HG03039 (cell line): Measurements from ENCODE around the gene IL31.

Source experiments
- ATAC-seq: cut with Tn5 transposase; IDR thresholded peaks from one replicate; pipeline ENCODE4 v1.9.1; 2021; ENCODE audit warnings: mild to moderate bottlenecking, moderate library complexity; ENCODE audit not compliant: unreplicated experiment

IL31 gene

DNA sequence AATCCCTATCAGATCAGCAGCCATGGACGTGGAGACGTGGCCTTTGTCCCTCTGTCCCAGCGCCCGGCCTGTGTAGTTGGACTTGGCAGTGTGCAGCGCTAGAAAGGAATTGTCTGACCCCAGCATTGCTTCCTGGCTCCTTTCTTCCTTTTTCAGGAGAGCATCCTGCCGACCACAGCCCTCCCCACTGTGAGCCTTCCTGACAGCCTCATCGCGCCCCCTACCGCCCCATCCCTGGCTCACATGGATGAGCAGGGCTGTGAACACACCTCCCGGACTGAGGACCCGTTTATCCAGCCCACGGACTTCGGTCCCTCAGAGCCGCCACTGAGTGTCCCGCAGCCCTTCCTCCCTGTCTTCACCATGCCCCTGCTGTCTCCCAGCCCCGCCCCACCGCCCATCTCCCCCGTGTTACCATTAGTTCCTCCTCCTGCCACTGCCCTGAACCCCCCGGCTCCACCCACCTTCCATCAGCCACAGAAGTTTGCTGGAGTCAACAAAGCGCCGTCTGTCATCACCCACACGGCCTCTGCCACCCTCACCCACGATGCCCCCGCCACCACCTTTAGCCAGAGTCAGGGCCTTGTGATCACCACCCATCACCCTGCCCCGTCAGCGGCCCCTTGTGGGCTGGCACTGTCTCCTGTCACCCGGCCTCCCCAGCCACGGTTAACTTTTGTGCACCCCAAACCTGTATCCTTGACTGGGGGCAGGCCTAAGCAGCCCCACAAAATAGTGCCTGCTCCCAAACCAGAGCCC is 40.6 kb downstream of the IL31 start:
- no peak for ATAC-seq

DNA sequence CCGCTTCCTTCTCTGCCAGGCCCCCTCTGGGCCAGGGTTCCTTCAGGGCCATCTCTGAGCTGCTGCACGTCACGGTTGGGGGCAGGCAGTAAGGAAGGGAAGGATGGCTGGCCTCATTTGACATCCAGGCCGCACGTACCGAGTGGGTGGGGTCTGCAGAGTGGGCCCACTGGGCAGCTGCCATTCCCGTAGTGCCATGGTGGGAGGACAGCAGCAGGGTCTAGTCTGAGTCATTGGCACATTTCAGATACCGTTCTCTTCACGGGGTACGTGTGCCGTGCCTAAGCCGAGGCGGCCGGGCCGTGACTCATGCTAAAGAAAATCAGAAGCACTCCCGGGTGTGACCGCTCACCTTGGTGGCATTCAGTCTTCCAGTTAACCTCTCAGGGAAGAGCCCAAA is 43.9 kb downstream of the IL31 start:
- ATAC-seq: no peak

DNA sequence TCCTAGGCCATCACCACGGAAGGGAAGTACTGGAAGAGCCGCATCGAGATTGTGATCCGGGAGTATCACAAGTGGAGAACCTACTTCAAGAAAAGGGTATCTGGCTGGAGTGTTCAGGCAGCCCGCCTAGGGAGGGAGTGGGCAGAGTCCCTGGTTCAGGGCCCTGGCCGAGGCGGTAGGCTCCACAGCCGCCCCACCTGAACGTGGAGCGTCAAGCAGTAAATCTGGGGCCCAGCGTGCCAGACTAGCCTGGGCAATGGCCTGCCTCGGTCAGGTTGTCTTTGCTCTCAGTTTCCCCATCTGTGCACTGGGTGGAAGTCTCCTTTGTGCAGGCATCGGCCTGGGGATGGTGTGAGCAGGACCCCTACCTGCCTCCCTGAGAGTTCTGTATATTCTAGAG is 44.9 kb downstream of the IL31 start:
- no peak for ATAC-seq

DNA sequence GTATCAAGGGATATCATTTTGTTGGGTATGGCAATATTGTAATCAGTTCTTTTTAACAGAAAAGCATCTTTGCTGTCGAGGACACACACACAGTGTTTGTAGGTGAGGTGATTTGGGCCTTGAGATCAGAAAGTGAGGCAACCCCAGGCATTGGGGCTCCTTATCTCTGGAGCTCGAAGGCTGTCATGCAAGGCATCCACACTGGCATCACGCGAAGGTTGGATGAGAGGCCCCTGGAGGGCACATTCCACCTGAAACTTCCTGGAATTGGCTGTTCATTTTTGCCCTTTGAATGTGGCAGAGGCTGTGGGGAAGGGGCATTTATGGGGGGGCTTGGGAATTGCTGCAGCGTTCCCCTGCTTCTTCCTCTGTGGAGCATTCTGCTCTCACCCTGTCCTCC is 45.5 kb downstream of the IL31 start:
- ATAC-seq: no peak

DNA sequence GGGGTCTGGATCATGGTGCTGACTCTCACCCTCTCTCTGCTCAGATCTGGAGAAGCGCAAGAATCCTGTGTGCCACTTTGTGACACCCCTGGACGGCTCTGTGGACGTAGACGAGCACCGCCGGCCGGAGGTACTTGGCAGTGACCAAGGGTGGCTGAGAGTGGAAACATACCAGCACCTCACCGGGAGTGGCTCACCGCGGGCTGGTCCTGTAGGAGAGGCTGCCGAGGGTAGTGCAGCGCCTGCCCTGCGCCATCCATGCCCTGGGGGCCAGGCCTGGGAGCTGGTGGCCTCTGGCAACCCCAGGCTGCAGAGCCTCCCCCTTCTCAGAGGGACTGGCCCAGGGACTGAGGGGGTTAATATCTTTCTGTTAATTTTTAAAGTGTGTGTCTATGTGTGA is 46.2 kb downstream of the IL31 start:
- ATAC-seq: no peak

DNA sequence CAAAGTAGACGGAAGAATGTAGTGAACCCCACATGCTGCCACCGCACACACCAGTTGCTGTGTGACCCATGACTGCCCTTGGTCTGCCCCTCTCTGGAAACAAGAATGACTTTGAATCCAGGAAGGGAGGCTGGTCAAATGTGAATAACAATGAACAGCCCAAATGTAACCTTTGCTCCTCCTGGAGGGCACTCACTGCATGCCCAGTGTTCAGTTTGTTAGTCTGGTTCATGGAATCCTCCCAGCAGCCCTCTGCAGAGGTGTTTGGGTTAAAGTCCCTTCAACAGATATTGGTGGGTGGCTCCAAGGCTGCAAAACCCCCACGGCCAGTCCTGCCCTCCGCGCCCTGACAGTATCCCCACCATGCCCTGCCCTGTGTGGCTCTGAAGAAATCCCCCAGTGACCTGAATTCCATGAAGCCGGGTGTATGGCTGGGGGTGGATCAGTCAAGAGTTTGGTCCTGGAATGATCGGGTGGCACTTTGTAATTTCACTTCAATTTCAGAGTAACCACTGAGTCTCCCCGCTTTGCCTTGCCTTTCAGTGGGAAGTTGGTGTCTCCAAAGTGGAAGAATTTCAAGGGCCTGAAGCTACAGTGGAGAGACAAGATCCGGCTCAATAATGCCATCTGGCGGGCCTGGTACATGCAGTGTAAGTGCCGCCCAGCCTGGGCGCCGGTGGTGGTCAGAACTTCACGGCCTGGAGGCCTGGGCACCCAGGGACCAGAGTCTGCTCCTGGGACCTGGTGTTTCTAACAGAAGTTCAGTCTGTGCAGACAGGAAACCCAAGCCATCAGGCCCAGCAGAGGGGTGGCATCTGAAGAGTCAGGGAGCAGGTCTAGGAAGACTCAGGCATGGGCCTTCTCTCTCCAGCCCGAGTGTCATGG is 47.1 kb downstream of the IL31 start:
- no peak for ATAC-seq

DNA sequence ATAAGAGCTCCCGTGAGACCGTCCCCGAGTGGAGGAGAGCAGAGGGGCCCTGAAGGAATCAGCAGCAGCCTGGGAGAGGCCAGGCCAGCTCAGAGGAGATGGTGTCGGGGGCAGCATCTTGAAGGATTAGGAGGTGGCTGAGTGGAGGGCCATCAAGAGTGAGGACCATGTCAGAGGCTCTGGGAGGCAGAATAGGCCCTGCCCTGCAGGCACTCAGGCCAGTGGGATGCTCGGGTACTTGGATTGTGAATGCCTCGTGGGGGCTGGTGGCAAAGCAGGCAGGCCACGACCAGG is 47.7 kb downstream of the IL31 start:
- no peak for ATAC-seq

DNA sequence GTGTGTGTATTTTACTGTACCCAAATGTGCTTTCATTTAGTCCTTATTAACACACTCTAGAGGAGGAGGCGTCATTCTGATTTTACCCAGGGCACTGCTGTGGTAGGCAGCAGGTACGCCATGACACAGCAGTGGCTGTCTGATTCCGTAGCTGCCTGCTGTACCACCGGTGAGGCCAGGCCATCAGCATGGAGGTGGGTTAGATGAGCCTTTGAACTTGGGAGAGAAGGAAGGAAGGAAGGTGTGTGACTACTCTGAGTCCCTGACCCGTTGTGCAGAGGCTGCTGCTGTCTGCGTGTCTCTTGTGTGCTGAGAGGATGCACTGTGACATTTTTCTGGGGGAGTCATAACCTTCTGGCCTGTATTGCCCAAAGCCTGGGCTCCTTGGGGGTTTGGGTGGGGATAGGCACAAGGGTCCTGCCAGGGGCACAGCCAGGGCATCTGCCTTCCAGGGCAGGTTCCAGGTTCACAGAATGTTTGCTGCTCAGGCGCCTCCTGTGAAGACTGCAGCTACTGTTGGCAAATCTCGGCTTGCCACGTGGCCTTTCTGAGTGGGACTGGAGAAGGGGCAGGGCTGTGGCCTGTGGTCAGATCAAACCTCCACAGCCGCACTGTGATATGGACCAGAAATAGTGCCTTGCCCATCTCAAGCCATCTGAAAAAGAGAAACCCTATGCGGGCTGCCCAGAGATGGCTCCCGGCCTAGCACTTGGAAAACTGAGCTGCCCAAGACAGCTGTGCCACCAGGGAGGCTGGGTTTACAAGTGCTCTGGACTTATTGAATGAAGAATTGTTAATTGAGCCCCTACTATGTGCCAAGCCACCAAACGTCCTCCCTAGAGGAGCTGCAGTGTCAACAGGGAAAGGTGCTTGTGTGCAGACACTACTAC is 48.3 kb downstream of the IL31 start:
- no peak for ATAC-seq

DNA sequence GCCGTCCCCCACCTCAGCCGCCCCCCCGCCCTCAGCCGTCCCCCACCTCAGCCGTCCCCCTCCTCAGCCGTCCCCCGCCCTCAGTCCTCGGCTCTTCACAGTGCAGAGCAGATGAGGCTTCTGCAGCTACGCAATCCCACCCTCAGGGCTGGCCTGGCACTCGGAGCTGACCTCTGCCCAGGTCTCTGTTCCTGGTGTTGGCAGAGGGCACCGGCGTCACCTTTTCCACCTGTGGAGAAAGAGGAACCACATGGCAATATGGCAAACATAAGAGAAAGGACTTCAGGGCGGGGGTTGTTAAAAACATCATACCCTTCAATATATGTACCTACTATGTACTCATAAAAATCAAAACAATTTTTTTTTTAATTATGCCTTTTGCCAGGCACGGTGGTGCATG is 49.7 kb downstream of the IL31 start:
- ATAC-seq: no peak

DNA sequence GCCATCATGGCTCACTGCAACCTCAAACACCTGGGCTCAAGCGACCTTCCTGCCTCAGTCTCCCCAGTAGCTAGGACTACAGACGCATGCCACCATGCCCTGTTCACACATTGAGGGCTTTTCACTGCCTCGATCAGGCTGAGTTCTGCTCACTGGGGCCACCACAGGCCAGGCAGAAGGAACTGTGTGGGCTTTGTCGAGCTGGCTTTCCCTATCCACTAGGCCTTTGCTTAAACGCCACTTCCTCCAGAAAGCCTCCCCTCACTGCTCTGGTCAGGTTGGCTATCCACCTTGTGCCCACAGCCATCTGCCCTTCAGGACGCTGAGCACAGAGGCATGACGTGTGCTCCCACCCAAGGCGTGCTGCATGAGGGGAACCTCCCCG is 50.3 kb downstream of the IL31 start:
- no peak for ATAC-seq

DNA sequence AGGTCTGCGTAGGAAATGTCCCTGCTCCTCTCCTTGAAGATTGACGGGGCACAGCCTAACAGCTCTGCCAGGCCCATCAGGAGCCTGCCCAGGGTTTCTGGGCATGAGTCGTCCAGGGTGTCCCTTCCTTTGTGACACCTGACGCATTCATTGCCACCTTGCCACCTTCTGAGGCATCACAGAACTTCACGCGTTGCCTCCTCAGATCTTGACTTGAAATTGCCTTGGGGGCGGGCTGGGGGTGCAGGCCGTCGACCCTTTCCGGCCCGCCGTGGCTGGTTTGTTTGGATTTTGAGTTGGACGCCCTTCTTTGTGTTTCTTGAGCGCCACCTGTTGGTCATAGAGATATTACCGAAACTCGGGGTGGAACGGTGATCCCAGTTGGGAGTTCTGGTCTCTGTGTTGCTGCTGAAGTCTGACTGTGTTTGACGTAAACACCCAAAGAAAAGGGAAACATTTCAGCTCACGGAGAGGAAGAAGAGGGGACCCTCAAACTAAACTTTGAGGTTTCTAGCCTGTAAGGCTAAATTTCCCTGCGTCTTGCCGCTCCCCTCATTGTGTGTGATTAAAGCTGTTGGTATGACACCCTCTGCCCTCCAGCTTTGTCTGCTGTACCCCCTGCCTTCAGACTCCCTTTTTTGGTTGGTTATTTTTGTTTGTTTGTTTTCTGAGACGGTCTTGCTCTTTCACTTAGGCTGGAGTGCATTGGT is 50.8 kb downstream of the IL31 start:
- ATAC-seq: no peak
